Measurements from ENCODE around the gene XYLT1.

The XYLT1 gene

DNA sequence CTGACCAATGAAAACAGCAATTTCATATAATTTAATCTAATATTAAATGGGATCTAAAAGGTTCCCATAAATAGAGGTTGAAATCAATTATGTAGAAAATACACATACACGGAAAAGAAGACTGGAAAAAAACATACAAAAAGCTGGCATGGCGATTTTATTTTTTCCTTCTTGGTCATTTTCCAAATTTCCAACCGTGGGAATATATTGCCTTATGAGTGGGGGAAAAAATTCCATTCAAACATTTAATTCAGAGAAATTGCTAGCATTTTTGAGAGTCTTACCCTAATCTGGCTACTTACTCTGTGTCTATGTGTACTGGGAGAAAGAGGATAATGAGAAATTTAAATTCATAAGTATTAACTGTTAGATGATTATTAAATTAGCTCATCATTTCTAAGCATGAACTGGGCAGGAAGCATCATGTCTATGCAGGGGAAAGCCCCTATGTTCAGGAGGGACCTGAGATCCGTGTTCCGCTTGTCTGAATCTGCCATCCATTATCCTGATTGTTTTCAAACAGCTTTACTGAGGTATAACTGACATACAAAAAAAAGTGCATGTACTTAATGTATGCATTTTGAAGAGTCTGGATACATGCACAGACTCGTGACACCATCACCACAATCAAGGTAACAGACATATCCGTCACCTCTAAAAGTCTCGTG lies 145.2 kb downstream of the XYLT1 start:
- H3K27ac Mint-ChIP-seq = no peak overlapping the region
- DNase-seq = no peak
- H3K9me3 Mint-ChIP-seq = no peaks in the 10 kb centered on the region
- no peaks in the 10 kb centered on the region for H3K27me3 Mint-ChIP-seq
- no peaks in the 10 kb centered on the region for H3K36me3 Mint-ChIP-seq (ENCODE audit: low read depth)
- ATAC-seq = no peak
- H3K4me3 Mint-ChIP-seq = no peak overlapping the region
- peaks cover 15% of the 10 kb centered on the region for H3K4me1 Mint-ChIP-seq

DNA sequence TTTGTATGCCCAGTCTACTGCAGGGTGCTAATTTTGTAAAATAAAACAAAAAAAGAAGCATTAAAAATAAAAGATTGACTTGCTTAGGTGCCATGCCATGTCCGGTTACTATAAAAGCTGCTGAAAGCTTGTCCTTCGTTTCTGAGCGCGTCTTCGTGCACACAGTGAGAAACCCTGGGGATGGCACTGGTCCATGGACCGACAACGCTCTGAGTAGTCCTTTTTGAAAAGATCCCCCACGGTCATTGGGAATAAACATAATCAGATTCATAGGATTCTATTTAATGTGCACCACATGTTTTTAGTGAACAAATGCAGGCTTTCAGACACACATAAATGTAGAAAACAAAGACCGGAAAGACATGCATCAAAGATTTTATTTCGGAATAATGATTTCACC lies 146.3 kb downstream of the XYLT1 start:
- Mint-ChIP-seq H3K9me3 (no peaks in the 10 kb centered on the region), H3K27me3 (no peaks in the 10 kb centered on the region), H3K27ac (no peak overlapping the region), H3K4me1 (peaks cover 19% of the 10 kb centered on the region), H3K4me3 (no peak overlapping the region), H3K36me3 (ENCODE audit: low read depth) (no peaks in the 10 kb centered on the region)
- ATAC-seq (no peak), DNase-seq (no peak)

GRCh38 chr16:17323171-17323570 lies 147.6 kb downstream of the XYLT1 start:
- Mint-ChIP-seq H3K27me3 (no peaks in the 10 kb centered on the region), H3K4me1 (peaks cover 19% of the 10 kb centered on the region), H3K27ac (no peak overlapping the region), H3K4me3 (no peak overlapping the region), H3K9me3 (no peaks in the 10 kb centered on the region), H3K36me3 (ENCODE audit: low read depth) (no peaks in the 10 kb centered on the region)
- ATAC-seq (no peak), DNase-seq (no peak)

DNA sequence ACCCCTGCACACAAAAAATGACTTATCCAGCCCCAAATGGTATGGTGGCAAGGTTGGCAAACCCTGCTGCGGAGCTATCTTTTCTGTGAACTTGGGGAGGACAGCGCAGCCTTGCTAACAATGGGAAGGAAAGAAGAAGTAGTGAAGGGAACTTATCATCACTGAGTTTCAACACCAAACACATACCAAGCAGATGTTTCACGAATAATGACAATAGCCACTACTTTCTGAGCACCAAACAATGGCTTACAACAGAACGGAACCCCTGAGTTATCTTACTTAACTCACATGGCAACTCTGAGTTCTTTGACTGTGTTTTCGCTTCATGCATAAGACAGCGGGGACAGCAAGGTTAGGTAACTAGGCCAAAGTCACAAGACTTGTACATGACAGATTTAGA lies 148.9 kb downstream of the XYLT1 start:
- no peaks in the 10 kb centered on the region for H3K36me3 Mint-ChIP-seq (ENCODE audit: low read depth)
- ATAC-seq = no peak
- H3K9me3 Mint-ChIP-seq = no peaks in the 10 kb centered on the region
- no peak overlapping the region for H3K27ac Mint-ChIP-seq
- peaks cover 22% of the 10 kb centered on the region for H3K4me1 Mint-ChIP-seq
- DNase-seq = no peak
- H3K27me3 Mint-ChIP-seq = no peaks in the 10 kb centered on the region
- H3K4me3 Mint-ChIP-seq = no peak overlapping the region

DNA sequence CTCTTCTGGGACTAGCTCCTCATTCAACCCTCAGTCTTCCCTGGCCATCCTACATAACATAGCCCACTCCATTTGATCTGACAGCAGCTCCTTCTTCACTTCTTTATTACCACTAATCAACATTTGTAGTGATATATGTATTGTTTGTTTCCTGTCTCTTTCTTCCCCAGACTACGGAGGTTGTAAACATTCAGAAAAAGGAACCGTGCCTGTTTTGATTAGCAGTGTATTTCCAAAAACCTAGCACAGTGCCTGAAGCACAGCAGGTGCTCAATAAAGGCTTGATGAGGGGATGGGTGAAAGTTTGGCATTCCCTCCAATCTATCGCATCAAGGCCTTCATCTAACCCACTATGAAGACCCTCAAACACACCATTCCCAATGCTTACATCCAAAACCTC lies 150.8 kb downstream of the XYLT1 start:
- Mint-ChIP-seq H3K27ac (no peak overlapping the region), H3K4me3 (no peak overlapping the region), H3K9me3 (no peaks in the 10 kb centered on the region), H3K4me1 (peaks cover 30% of the 10 kb centered on the region), H3K36me3 (ENCODE audit: low read depth) (no peaks in the 10 kb centered on the region), H3K27me3 (no peaks in the 10 kb centered on the region)
- DNase-seq (no peak), ATAC-seq (no peak)

DNA sequence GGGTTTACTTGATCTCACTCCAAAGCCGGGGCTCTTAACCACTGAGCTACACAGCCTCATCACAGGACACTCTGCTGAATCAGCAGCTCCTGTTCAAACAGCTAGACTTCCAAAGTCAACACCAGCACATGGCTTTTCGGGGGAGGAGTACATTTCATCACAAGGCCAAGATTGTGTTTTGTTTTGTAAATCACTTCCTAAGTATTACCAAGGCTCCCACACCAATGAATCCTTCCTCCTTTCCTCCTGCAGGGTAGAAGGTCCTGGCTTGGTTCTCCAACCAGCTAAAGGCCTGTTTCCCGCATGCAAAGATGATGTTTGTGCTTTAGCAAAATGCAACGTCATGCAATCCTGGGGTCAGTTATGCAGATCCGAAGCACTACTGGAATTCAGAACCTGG lies 152.5 kb downstream of the XYLT1 start:
- peaks cover 40% of the 10 kb centered on the region for H3K4me1 Mint-ChIP-seq
- no peak overlapping the region for H3K4me3 Mint-ChIP-seq
- ATAC-seq (no peak), DNase-seq (no peak)
- no peaks in the 10 kb centered on the region for H3K9me3 Mint-ChIP-seq
- H3K27me3 Mint-ChIP-seq = no peaks in the 10 kb centered on the region
- H3K27ac Mint-ChIP-seq = no peak overlapping the region
- peaks cover 3% of the 10 kb centered on the region for H3K36me3 Mint-ChIP-seq (ENCODE audit: low read depth)

DNA sequence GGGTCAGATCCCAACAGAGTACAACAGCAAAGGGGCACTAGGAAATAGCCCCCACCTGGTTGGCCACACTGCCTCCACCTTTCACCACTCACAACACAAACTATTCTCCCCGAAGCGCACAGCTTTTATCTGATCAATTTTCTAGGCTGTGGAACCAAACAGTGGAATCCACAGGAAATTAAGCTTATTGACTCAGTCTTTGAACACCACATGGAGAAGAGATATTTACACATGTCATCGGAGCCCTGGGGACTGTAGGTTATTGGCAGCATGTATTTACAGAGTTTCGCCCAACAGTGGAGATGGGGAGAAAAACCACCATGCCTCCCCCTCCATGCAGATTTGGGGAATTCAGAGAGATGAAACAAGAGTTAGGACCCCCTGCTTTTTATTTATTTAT lies 154.8 kb downstream of the XYLT1 start:
- no peak for ATAC-seq
- no peak for DNase-seq
- H3K27ac Mint-ChIP-seq = no peak overlapping the region
- no peak overlapping the region for H3K4me3 Mint-ChIP-seq
- H3K27me3 Mint-ChIP-seq = no peaks in the 10 kb centered on the region
- peaks cover 41% of the 10 kb centered on the region for H3K4me1 Mint-ChIP-seq
- no peaks in the 10 kb centered on the region for H3K9me3 Mint-ChIP-seq
- peaks cover 3% of the 10 kb centered on the region for H3K36me3 Mint-ChIP-seq (ENCODE audit: low read depth)

GRCh38 chr16:17313793-17314547 lies 156.8 kb downstream of the XYLT1 start:
- peaks cover 39% of the 10 kb centered on the region for H3K4me1 Mint-ChIP-seq

DNA sequence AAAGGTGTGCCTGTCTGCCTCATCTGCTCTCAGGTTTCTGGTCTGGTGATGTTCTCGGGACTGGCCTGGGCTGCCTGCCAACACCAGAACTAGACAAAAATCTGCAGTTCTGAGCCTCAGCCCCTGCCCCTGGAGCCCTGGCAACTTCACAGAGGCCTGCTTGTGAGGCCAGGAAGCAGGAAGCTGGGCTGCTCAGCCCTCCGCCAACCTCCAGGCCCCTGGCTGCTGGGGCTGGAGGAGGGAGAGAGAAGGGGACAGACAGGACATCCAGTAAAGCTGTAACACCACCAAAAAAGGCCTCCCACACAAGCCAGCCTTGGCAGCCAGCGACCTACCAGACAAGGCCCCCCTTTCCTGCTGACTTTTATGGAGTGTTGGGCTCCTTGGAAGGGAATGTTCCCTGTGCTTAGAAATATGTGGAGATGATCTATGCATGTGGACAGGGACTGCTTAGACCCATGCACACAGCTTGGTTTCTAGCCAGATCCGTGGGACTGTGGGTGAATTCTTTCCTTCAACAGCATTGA lies 157.6 kb downstream of the XYLT1 start:
- no peak overlapping the region for H3K4me3 Mint-ChIP-seq
- H3K9me3 Mint-ChIP-seq = no peaks in the 10 kb centered on the region
- no peak overlapping the region for H3K27ac Mint-ChIP-seq
- ATAC-seq (no peak), DNase-seq (no peak)
- peaks cover 3% of the 10 kb centered on the region for H3K36me3 Mint-ChIP-seq (ENCODE audit: low read depth)
- H3K27me3 Mint-ChIP-seq = no peaks in the 10 kb centered on the region
- peaks cover 39% of the 10 kb centered on the region for H3K4me1 Mint-ChIP-seq

More at GRCh38 chr16:17313793-17314547, 156.8 kb downstream of the XYLT1 start:
- H3K27me3 Mint-ChIP-seq = no peaks in the 10 kb centered on the region
- H3K27ac Mint-ChIP-seq = no peak overlapping the region
- no peaks in the 10 kb centered on the region for H3K9me3 Mint-ChIP-seq
- H3K36me3 Mint-ChIP-seq (ENCODE audit: low read depth) = peaks cover 3% of the 10 kb centered on the region
- ATAC-seq (no peak), DNase-seq (no peak)
- H3K4me3 Mint-ChIP-seq = no peak overlapping the region

- H3K36me3 Mint-ChIP-seq (ENCODE audit: low read depth) = peaks cover 3% of the 10 kb centered on the region
- peaks cover 41% of the 10 kb centered on the region for H3K4me1 Mint-ChIP-seq
- no peak for DNase-seq
- no peaks in the 10 kb centered on the region for H3K9me3 Mint-ChIP-seq
- H3K27ac Mint-ChIP-seq = no peak overlapping the region
- ATAC-seq = no peak
- no peaks in the 10 kb centered on the region for H3K27me3 Mint-ChIP-seq
- no peak overlapping the region for H3K4me3 Mint-ChIP-seq
These were observed 158.6 kb downstream of the XYLT1 start for GRCh38 chr16:17312094-17312710.

GRCh38 chr16:17311333-17312093 lies 159.2 kb downstream of the XYLT1 start:
- Mint-ChIP-seq H3K27ac (no peak overlapping the region), H3K9me3 (no peaks in the 10 kb centered on the region), H3K36me3 (ENCODE audit: low read depth) (peaks cover 3% of the 10 kb centered on the region), H3K4me1 (peaks cover 41% of the 10 kb centered on the region), H3K27me3 (no peaks in the 10 kb centered on the region), H3K4me3 (no peak overlapping the region)
- DNase-seq = no peak
- ATAC-seq = no peak

GRCh38 chr16:17309510-17309909 lies 161.2 kb downstream of the XYLT1 start:
- H3K4me1 Mint-ChIP-seq = peaks cover 46% of the 10 kb centered on the region
- H3K4me3 Mint-ChIP-seq = no peak overlapping the region
- H3K36me3 Mint-ChIP-seq (ENCODE audit: low read depth) = no peaks in the 10 kb centered on the region
- no peak for ATAC-seq
- no peaks in the 10 kb centered on the region for H3K9me3 Mint-ChIP-seq
- no peak overlapping the region for H3K27ac Mint-ChIP-seq
- no peak for DNase-seq
- H3K27me3 Mint-ChIP-seq = no peaks in the 10 kb centered on the region

GRCh38 chr16:17308186-17308585 lies 162.6 kb downstream of the XYLT1 start:
- H3K4me3 Mint-ChIP-seq = no peak overlapping the region
- H3K9me3 Mint-ChIP-seq = no peaks in the 10 kb centered on the region
- ATAC-seq (no peak), DNase-seq (no peak)
- no peaks in the 10 kb centered on the region for H3K27me3 Mint-ChIP-seq
- peaks cover 51% of the 10 kb centered on the region for H3K4me1 Mint-ChIP-seq
- H3K36me3 Mint-ChIP-seq (ENCODE audit: low read depth) = no peaks in the 10 kb centered on the region
- no peak overlapping the region for H3K27ac Mint-ChIP-seq

DNA sequence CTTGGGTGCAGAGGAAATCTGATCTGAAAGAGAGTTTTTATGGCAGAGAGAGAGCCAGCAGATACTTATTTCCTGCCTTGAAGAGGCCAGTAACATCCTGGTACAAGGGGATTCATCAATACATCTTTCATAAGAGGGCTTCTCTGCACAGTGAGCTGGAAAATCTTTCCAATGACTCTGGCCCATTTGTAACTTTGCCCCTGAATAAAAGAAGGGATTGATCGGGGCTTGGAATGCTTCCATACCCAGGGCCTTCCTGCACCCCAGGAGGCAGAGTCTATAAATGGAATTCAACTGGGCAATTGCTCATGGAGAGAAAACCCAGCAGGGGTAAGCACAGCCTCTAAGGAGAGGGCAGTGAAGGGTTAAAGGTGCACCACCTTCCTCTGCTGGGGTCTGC lies 163.3 kb downstream of the XYLT1 start:
- H3K9me3 Mint-ChIP-seq = no peaks in the 10 kb centered on the region
- DNase-seq = no peak
- H3K4me1 Mint-ChIP-seq = peaks cover 57% of the 10 kb centered on the region
- H3K27me3 Mint-ChIP-seq = no peaks in the 10 kb centered on the region
- no peaks in the 10 kb centered on the region for H3K36me3 Mint-ChIP-seq (ENCODE audit: low read depth)
- H3K27ac Mint-ChIP-seq = no peak overlapping the region
- H3K4me3 Mint-ChIP-seq = no peak overlapping the region
- no peak for ATAC-seq

Data from activated naive CD8-positive, alpha-beta T cell treated with anti-CD3 and anti-CD28 coated beads, Interleukin-2, amount 50 U/mL, for 24 hours (primary cell).